ENCODE results near the gene TNFAIP2. TPM values are rescaled to one million over a fixed set of nuclear protein-coding genes. Genes with fewer than 3 reads are reported as not detected.

Gene TNFAIP2
- total RNA-seq, 1 donor from 2014 or later: 23.2 TPM

- DNase-seq (ENCODE audit: low read depth, low spot score): no peak
These were observed 28.7 kb upstream of the TNFAIP2 start, which contains the start of gene EXOC3L4 for GRCh38 chr14:103094406-103095209. TSS of gene EXOC3L4 (plus strand) at chr14:103094725. CDS start at chr14:103100220, 5,495 bp downstream.

GRCh38 chr14:103095210-103095778 is 28.0 kb upstream of the TNFAIP2 start:
- no peak for DNase-seq (ENCODE audit: low read depth, low spot score)

- no peak for DNase-seq (ENCODE audit: low read depth, low spot score)
These were observed 26.9 kb upstream of the TNFAIP2 start for GRCh38 chr14:103096387-103096786.

- DNase-seq (ENCODE audit: low read depth, low spot score): no peak
These were observed 25.8 kb upstream of the TNFAIP2 start for GRCh38 chr14:103097244-103097993.

- DNase-seq (ENCODE audit: low read depth, low spot score): no peak
These were observed 25.0 kb upstream of the TNFAIP2 start for GRCh38 chr14:103097994-103098957.

- DNase-seq (ENCODE audit: low read depth, low spot score): no peak
These were observed 24.1 kb upstream of the TNFAIP2 start for GRCh38 chr14:103099081-103099732.

GRCh38 chr14:103099733-103100280 is 23.5 kb upstream of the TNFAIP2 start:
- no peak for DNase-seq (ENCODE audit: low read depth, low spot score)

- no peak for DNase-seq (ENCODE audit: low read depth, low spot score)
These were observed 22.8 kb upstream of the TNFAIP2 start for GRCh38 chr14:103100281-103101121.

GRCh38 chr14:103101257-103101962 is 21.9 kb upstream of the TNFAIP2 start:
- no peak for DNase-seq (ENCODE audit: low read depth, low spot score)

GRCh38 chr14:103101963-103102688 is 21.1 kb upstream of the TNFAIP2 start:
- DNase-seq (ENCODE audit: low read depth, low spot score): no peak

- no peak for DNase-seq (ENCODE audit: low read depth, low spot score)
These were observed 20.5 kb upstream of the TNFAIP2 start for GRCh38 chr14:103102689-103103260.

GRCh38 chr14:103103461-103104388 is 19.5 kb upstream of the TNFAIP2 start:
- DNase-seq (ENCODE audit: low read depth, low spot score): no peak

GRCh38 chr14:103104389-103104653 is 18.9 kb upstream of the TNFAIP2 start:
- no peak for DNase-seq (ENCODE audit: low read depth, low spot score)

- no peak for DNase-seq (ENCODE audit: low read depth, low spot score)
These were observed 18.4 kb upstream of the TNFAIP2 start for GRCh38 chr14:103104654-103105452.

- DNase-seq (ENCODE audit: low read depth, low spot score): no peak
These were observed 17.6 kb upstream of the TNFAIP2 start for GRCh38 chr14:103105580-103106150.

- no peak for DNase-seq (ENCODE audit: low read depth, low spot score)
These were observed 15.8 kb upstream of the TNFAIP2 start for GRCh38 chr14:103107455-103107854.

Data from pulmonary artery endothelial cell (primary cell).